ENCODE measurements around the gene GASK1B.
A peak's percentile ranks its signal among the peaks of the same experiment; 100 is the strongest.

GASK1B gene

DNA sequence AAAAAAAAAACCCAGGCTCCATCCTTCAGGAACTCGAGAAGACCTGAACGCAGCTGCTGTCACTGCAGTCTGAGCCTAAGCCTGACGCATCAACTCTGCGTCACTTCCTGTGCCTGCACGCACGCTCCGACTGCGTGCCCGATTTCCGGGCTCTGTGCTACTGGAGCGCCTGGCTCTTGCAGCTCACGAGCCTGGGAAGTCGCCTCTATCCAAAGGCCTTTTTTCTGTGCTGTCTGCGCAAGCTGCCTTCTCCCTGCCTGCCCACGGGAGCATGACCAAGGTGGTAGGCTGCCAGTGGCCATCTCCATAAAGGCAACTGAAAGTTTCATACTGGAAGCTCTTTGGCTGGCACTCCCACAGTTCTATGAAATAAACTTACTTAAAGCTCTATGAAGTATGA is 9.9 kb upstream of the GASK1B start:
- no peak for DNase-seq

GRCh38 chr4:158181906-158182305 is 9.1 kb upstream of the GASK1B start:
- no peak for DNase-seq

DNA sequence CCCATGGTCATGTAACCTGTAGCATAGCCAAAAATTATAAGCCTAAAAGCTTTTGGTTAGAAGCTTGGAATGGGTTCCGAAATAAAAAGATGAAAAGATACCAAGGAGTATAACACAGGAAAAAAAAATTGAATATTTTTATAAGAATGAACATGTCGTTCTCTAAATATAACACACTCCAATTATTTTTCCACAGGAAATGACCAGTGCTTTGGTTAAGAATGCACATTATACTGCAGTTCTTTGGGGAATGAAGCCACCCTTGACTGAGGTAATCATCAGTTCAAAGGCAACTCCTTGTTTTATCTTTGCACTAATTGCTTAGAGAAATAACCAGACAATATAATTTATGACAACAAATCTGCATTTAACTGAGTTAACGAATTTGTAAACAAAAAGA is 6.6 kb upstream of the GASK1B start:
- DNase-seq = no peak

DNA sequence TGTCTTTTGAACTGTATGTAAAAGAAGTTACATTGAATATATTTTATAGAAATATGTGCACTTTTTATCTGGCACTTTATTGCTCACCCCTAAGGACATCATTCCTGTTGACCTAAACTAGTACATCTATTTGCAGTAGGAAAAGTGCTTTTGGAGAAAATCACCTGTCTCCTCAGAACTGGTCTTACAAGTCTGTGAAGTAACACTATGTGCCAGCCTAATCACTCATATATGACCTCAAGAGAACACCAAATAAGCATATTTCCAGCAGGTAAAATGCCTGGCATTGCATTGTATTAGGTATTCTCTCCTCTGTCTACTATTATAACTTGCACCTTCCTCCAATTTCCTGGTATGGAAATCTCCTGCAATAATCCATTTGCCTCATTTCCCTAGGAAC is 4.0 kb upstream of the GASK1B start:
- DNase-seq = no peak

DNA sequence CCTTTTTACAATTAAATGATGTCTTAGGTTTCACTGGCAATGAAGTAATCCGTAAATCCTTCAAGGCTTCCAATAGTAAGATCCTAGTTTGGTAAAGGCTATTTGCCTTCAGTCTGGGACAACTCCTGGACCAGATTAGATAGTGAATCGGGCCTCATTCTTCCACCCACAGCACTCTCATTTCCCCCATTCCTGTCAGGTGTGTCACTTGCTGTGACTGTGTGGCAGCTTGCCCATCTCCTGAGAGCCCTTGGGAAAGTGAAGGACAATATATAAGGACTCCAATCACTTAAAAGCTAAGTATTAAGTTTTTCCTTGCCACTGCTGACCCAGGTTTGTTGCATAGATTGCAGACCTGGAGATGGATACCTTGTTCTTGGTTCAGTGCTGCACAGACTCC is 3.3 kb upstream of the GASK1B start:
- no peak for DNase-seq

GRCh38 chr4:158170691-158171561 is 1.9 kb downstream of the GASK1B start:
- no peak for DNase-seq

- peak; percentile 60 for DNase-seq
Observed at GRCh38 chr4:158169931-158170690, 2.7 kb downstream of the GASK1B start.

- no peak for DNase-seq
Observed at GRCh38 chr4:158169506-158169905, 3.3 kb downstream of the GASK1B start.

DNA sequence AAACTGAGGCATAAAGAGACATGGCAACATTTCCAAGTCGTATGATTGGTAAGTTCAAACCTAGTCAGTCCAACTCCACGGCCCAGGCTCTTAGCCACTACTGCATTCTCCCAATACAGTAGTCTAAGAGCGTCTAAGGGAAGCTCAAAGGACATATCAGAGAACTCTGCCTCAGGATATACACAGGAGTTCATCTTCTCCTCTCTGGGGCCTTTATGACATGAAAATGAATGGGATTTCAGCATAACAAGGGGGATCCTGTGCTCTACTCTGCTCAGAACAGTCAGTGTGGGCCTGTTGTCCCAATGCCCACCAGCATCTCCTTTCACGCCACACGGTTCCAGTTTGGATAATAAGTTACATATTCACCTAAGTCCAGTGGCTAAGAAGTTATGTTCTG is 4.2 kb downstream of the GASK1B start:
- no peak for DNase-seq

GRCh38 chr4:158166701-158167100 is 6.1 kb downstream of the GASK1B start:
- no peak for DNase-seq

DNA sequence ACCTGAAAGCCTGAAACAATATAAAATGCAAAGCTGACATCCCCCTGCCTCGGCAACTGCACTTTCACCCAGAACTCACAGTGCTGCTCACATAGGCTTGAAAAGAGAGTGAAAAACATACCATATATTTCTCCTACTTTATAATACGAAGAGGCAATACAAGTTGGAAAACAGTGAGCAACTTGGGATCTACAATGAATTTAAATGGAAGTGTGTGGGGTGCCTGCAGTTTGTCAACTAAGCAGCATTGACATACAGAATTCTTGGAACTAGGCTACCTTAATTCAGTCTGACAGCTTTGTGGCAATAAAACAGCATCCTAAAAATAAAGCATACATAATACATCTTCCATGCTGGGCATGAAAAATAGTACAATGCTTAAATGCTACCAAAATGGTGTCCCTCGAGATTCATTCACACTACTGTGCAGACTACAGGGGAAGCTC is 8.0 kb downstream of the GASK1B start:
- DNase-seq = no peak

- no peak for DNase-seq
Observed at GRCh38 chr4:158163941-158164767, 8.7 kb downstream of the GASK1B start.

GRCh38 chr4:158162631-158163030 is 10.2 kb downstream of the GASK1B start:
- no peak for DNase-seq

- DNase-seq = no peak
Observed at GRCh38 chr4:158161551-158162354, 11.1 kb downstream of the GASK1B start.

DNA sequence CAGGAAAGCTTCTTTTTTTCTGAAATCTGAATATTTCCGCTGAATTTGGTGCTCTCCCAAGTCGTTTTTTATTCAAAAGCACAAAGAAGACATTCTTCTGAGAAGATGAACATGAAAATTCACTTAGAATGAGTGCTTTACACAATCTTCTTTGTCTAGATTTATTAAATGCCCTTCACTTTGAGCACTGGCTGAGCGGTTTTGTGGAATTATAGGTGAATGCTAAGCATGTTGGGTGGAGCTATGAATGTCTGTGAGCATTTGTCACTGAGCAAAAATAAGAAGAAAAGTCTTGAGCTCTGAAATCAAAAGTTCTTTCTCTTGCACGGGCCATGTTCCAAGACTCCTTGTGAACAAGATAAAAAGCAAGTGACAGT is 13.1 kb downstream of the GASK1B start:
- DNase-seq = no peak

- DNase-seq = no peak
Observed at GRCh38 chr4:158159054-158159717, 13.6 kb downstream of the GASK1B start.

DNA sequence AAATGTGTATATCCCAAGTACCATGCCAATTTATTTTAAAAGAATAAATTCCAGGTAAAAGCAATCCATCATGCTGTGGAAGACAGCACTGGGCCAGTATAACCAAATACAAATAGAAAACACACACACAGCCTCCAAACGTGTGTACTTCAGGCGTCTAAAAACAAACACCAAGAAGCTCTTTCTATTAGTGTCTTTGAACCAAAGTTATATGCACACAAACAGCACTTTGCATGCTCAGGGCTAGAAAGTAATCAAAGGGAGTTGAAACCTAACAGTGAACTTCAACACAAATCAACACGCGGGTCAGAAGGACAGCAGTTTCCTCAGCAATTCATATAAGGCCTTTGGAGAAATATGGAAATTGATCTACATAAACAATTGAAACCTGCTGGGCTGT is 15.4 kb downstream of the GASK1B start:
- no peak for DNase-seq

- DNase-seq = no peak
Observed at GRCh38 chr4:158155656-158156356, 17.0 kb downstream of the GASK1B start.

- no peak for DNase-seq
Observed at GRCh38 chr4:158147151-158147550, 25.7 kb downstream of the GASK1B start.

DNA sequence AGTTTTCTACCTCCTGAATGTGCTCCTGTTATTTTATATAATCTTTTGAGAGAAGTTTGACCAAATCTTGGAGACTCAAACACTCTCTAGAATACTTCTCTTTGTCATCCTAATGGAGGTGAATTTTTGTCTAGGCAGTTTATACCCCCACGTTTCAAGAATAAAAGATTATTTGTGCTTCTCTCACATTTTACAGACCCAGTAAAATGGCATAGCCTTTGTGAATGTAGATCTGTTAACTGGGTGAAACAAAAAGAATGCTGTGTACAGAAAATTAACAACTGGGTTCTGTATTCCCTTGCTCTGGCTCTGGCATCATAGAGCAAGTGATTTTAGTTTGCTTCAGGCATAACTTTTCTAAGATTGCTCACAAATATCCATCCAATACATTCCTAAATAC is 26.1 kb downstream of the GASK1B start:
- DNase-seq = no peak

DNA sequence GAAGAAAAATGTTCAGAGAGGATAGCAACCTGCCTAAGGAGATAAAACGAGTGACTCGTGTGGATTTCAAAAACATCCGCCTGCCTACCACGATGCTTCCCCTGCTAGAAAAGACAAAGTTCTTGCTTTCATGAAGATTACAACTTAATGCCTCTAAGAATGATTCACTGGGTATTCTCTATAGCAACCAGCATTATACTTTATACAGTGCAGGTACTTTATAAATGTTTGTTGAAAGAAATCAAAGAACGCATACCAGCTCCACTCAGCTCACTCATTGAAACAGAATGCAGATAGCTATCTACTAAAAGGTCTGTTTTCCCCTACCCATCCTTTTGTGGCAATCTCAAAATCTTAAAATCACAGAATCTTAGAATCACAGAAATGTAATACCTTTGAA is 33.7 kb downstream of the GASK1B start:
- no peak for DNase-seq

Data from retina (tissue), 1 donor.